Nephron progenitor cell (in vitro differentiated cells): ENCODE measurements around the gene LEUTX.

ENCODE experiments used
- DNase-seq: peaks from one replicate; pipeline ENCODE4 v3.0.0; 2021
- H3K27ac Mint-ChIP-seq: 2 replicates; pipeline ENCODE4 v1.8.0; 2021; ENCODE audit warnings: mild to moderate bottlenecking, moderate library complexity, mixed read lengths
- H3K27me3 Mint-ChIP-seq: 2 replicates; pipeline ENCODE4 v1.8.0; 2021; ENCODE audit warnings: mild to moderate bottlenecking, low read depth, mixed read lengths; ENCODE audit not compliant: poor library complexity
- H3K36me3 Mint-ChIP-seq: 2 replicates; pipeline ENCODE4 v1.8.0; 2021; ENCODE audit warnings: low read depth, mixed read lengths
- H3K4me1 Mint-ChIP-seq: 2 replicates; pipeline ENCODE4 v1.8.0; 2021; ENCODE audit warnings: mixed read lengths
- H3K4me3 Mint-ChIP-seq: 2 replicates; pipeline ENCODE4 v1.8.0; 2021; ENCODE audit warnings: mild to moderate bottlenecking, moderate library complexity, mixed read lengths
- H3K9me3 Mint-ChIP-seq: 2 replicates; pipeline ENCODE4 v1.8.0; 2021; ENCODE audit warnings: mild to moderate bottlenecking, moderate library complexity, mixed read lengths
- CTCF ChIP-seq: fragments of 200-600 bp; sonication (generic); IDR thresholded peaks from 2 replicates; pipeline ENCODE4 v1.5.0; 2021; ENCODE audit warnings: antibody characterized with exemption

LEUTX gene

GRCh38 chr19:39814595-39814994 is 35.9 kb downstream of the LEUTX start:
- Mint-ChIP-seq H3K27ac (no peak overlapping the region), H3K4me3 (no peak overlapping the region), H3K4me1 (peaks cover 56% of the 10 kb centered on the region), H3K27me3 (peaks cover 14% of the 10 kb centered on the region), H3K9me3 (no peaks in the 10 kb centered on the region), H3K36me3 (peaks cover 7% of the 10 kb centered on the region)
- TF ChIP-seq CTCF = no peak
- no peak for DNase-seq

GRCh38 chr19:39816287-39817048 is 37.8 kb downstream of the LEUTX start:
- H3K4me3 Mint-ChIP-seq = no peak overlapping the region
- H3K9me3 Mint-ChIP-seq = no peaks in the 10 kb centered on the region
- DNase-seq = no peak
- TF ChIP-seq CTCF = no peak
- H3K27ac Mint-ChIP-seq = peak overlapping the region; percentile 31
- peaks cover 8% of the 10 kb centered on the region for H3K27me3 Mint-ChIP-seq
- peaks cover 58% of the 10 kb centered on the region for H3K4me1 Mint-ChIP-seq
- peaks cover 7% of the 10 kb centered on the region for H3K36me3 Mint-ChIP-seq

GRCh38 chr19:39817888-39818561 is 39.4 kb downstream of the LEUTX start:
- peak overlapping the region; percentile 62 for H3K4me3 Mint-ChIP-seq

GRCh38 chr19:39818626-39819097 is 40.0 kb downstream of the LEUTX start:
- Mint-ChIP-seq H3K4me1 (peaks cover 45% of the 10 kb centered on the region), H3K4me3 (peak overlapping the region; percentile 7), H3K9me3 (no peaks in the 10 kb centered on the region), H3K27ac (peak overlapping the region; percentile 94), H3K36me3 (peaks cover 7% of the 10 kb centered on the region), H3K27me3 (peaks cover 4% of the 10 kb centered on the region)
- no peak for TF ChIP-seq CTCF
- no peak for DNase-seq

More at GRCh38 chr19:39817888-39818561, 39.4 kb downstream of the LEUTX start:
- peaks cover 7% of the 10 kb centered on the region for H3K36me3 Mint-ChIP-seq
- peak overlapping the region; percentile 94 for H3K27ac Mint-ChIP-seq
- H3K27me3 Mint-ChIP-seq = peaks cover 4% of the 10 kb centered on the region
- peak; percentile 30 for DNase-seq
- no peak for TF ChIP-seq CTCF
- peaks cover 51% of the 10 kb centered on the region for H3K4me1 Mint-ChIP-seq
- no peaks in the 10 kb centered on the region for H3K9me3 Mint-ChIP-seq

- H3K27ac Mint-ChIP-seq = no peak overlapping the region
- H3K4me3 Mint-ChIP-seq = no peak overlapping the region
- no peak for TF ChIP-seq CTCF
- peaks cover 7% of the 10 kb centered on the region for H3K36me3 Mint-ChIP-seq
- peaks cover 4% of the 10 kb centered on the region for H3K27me3 Mint-ChIP-seq
- no peak for DNase-seq
- no peaks in the 10 kb centered on the region for H3K9me3 Mint-ChIP-seq
- peaks cover 42% of the 10 kb centered on the region for H3K4me1 Mint-ChIP-seq
These were observed 41.1 kb downstream of the LEUTX start for GRCh38 chr19:39819786-39820185.
